Osteocyte (in vitro differentiated cells): Measurements from ENCODE around the gene OPN4. TPM values are rescaled to one million over a fixed set of nuclear protein-coding genes. Genes with fewer than 3 reads are reported as not detected.

Experiments
- DNase-seq: peaks from one replicate; pipeline ENCODE4 v3.0.0; 2021; ENCODE audit warnings: mixed read lengths; ENCODE audit not compliant: unreplicated experiment; ENCODE audit errors: extremely low spot score
- H3K27ac Mint-ChIP-seq: one replicate; pipeline ENCODE4 v1.8.0; 2021; ENCODE audit warnings: mild to moderate bottlenecking, mixed read lengths; ENCODE audit not compliant: unreplicated experiment
- H3K27me3 Mint-ChIP-seq: one replicate; pipeline ENCODE4 v1.8.0; 2021; ENCODE audit warnings: mixed read lengths; ENCODE audit not compliant: unreplicated experiment
- H3K36me3 Mint-ChIP-seq: one replicate; pipeline ENCODE4 v1.8.0; 2021; ENCODE audit warnings: mixed read lengths; ENCODE audit not compliant: unreplicated experiment
- H3K4me1 Mint-ChIP-seq: one replicate; pipeline ENCODE4 v1.8.0; 2021; ENCODE audit warnings: mixed read lengths; ENCODE audit not compliant: unreplicated experiment
- H3K4me3 Mint-ChIP-seq: one replicate; pipeline ENCODE4 v1.8.0; 2021; ENCODE audit warnings: mild to moderate bottlenecking, moderate library complexity, mixed read lengths; ENCODE audit not compliant: unreplicated experiment
- H3K9me3 Mint-ChIP-seq: one replicate; pipeline ENCODE4 v1.8.0; 2021; ENCODE audit warnings: mixed read lengths; ENCODE audit not compliant: unreplicated experiment
- total RNA-seq: library from RNA; stranded (reverse); gene quantifications from 2 replicates; pipeline ENCODE4 v1.2.1, GENCODE V29; 2021
- TF ChIP-seq, protein P1 (sequence below): fragments of 200-600 bp; sonication (generic); IDR thresholded peaks from 2 replicates; pipeline ENCODE4 v1.5.0; 2021; ENCODE audit warnings: antibody characterized with exemption, mild to moderate bottlenecking, moderate library complexity

Gene OPN4
- total RNA-seq, 1 donor from 2014 or later = not detected

DNA sequence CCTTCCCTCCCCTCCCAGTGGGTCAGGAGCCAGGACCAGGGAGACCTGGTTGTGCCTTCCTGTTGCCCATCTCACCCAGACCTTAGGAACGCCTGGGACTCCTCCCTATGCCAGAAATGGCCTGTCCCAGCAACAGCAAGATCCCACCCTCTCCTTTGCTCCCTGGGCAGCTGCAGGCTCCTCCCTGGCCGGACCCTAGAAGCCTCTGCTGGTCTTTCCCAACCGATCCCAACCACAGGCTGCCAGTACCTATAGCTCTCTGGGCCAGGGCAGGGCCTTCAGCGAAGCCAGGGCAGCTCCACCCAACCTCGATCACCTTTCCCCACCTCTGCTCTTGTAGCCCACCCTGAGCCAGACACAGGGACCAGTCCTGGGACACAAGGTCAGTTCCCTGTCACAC is 35.9 kb downstream of the OPN4 start:
- Mint-ChIP-seq H3K9me3 (no peaks in the 10 kb centered on the region), H3K4me3 (no peak overlapping the region), H3K36me3 (no peaks in the 10 kb centered on the region), H3K27me3 (no peaks in the 10 kb centered on the region), H3K4me1 (peaks cover 63% of the 10 kb centered on the region), H3K27ac (no peak overlapping the region)
- TF ChIP-seq, protein P1, sequence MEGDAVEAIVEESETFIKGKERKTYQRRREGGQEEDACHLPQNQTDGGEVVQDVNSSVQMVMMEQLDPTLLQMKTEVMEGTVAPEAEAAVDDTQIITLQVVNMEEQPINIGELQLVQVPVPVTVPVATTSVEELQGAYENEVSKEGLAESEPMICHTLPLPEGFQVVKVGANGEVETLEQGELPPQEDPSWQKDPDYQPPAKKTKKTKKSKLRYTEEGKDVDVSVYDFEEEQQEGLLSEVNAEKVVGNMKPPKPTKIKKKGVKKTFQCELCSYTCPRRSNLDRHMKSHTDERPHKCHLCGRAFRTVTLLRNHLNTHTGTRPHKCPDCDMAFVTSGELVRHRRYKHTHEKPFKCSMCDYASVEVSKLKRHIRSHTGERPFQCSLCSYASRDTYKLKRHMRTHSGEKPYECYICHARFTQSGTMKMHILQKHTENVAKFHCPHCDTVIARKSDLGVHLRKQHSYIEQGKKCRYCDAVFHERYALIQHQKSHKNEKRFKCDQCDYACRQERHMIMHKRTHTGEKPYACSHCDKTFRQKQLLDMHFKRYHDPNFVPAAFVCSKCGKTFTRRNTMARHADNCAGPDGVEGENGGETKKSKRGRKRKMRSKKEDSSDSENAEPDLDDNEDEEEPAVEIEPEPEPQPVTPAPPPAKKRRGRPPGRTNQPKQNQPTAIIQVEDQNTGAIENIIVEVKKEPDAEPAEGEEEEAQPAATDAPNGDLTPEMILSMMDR = no peak
- DNase-seq = no peak

DNA sequence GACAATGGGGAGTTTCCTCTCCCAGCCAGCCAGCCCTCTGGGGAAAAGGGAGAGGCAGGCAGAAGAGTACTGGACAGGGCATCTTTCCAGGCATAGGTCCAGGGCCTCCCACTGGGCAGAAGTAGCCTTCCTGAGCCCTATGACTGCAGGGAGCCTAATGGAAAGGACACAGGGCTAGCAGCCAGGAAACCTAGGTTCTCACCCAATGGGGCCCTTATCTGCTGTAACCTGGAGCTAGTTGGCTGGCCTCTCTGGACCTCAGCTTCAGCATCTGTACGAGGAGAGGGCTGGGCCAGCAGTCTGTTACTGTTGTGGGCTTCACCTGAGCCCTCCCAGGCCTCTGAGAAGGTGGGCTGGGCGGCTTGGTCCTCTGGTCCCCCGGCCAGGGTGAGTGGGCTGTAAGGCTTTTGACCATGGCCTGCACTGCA is 36.3 kb downstream of the OPN4 start:
- H3K36me3 Mint-ChIP-seq = no peaks in the 10 kb centered on the region
- no peaks in the 10 kb centered on the region for H3K27me3 Mint-ChIP-seq
- peaks cover 60% of the 10 kb centered on the region for H3K4me1 Mint-ChIP-seq
- TF ChIP-seq, protein P1 = no peak
- no peaks in the 10 kb centered on the region for H3K9me3 Mint-ChIP-seq
- H3K4me3 Mint-ChIP-seq = no peak overlapping the region
- no peak for DNase-seq
- H3K27ac Mint-ChIP-seq = no peak overlapping the region

DNA sequence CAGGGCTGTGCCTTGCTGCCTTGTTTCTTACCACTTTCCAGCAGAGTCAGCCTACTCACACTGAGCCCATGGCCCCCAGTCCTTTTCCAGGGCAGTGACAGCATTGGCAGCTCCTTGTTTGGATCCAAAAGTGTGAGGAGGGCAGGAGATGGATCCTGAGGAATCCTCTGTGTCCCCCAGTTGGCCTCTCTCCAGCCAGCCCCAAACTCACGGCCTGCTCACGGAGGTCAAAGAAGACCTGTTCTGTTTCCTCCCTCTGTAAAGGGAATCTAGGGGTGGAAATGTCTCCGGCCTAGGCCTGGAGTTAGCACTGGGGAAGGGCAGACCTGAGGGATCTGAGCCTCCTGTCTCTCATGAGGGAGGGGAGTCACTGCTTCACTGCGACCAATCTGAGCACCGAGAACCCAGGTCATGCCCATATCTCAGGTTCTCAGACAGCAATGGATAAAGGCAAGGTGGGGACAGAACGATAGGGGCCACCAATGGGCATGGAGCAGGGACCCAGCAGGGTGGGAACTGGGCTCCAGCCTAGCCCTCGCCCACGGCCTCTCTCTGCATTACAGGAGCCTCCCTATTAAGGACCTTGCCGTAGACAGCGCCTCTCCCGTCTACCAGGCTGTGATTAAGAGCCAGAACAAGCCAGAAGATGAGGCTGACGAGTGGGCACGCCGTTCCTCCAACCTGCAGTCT is 37.1 kb downstream of the OPN4 start:
- no peaks in the 10 kb centered on the region for H3K36me3 Mint-ChIP-seq
- H3K27ac Mint-ChIP-seq = no peak overlapping the region
- H3K27me3 Mint-ChIP-seq = peaks cover 2% of the 10 kb centered on the region
- TF ChIP-seq, protein P1 = no peak
- H3K9me3 Mint-ChIP-seq = no peaks in the 10 kb centered on the region
- no peak for DNase-seq
- H3K4me1 Mint-ChIP-seq = peaks cover 60% of the 10 kb centered on the region
- H3K4me3 Mint-ChIP-seq = no peak overlapping the region

DNA sequence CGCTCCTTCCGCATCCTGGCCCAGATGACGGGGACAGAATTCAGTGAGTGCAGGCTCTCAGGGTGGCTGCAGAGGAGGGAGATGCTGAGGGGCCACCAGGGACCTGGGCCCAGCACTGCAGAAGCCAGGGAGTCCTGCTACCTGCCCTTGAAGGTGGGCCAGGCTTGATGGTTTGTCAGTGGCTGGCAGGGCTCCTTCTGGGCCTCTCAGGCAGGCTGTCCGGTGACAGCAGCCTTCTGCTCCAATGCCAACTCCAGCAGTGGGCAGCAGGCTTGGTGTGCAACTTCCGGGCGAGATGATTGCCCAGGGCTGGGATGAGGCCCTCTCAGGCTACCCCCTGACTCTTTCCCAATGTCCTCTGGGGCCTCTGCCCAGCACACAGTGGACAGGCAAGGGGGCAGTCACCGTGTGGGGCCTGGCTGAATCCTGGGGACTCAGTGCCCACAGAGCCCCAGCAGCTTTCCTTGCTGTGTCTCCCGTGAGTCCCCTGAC is 37.7 kb downstream of the OPN4 start:
- Mint-ChIP-seq H3K9me3 (no peaks in the 10 kb centered on the region), H3K4me1 (peaks cover 57% of the 10 kb centered on the region), H3K36me3 (no peaks in the 10 kb centered on the region), H3K4me3 (no peak overlapping the region), H3K27me3 (peaks cover 4% of the 10 kb centered on the region), H3K27ac (no peak overlapping the region)
- TF ChIP-seq, protein P1 = no peak
- no peak for DNase-seq

DNA sequence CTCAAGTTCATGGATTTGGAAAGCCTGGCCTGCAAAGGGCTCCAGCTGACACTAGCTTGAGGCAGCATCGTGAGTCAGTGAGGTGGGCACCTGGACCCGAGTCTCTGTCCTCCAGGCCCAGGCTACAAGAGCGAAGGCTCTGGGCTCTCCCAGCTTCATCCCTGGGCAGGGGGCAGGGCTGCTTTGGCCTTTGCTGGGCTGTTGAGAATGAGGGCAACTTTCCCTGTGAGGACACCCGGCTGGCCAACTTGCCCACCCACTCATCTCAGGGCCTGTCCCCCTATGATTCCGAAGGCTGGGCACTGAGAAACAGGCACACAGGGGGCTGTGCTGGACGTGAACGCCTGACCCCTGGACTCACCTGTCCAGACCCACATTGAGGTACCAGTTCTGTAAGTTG is 38.3 kb downstream of the OPN4 start:
- no peak for DNase-seq
- H3K4me3 Mint-ChIP-seq = no peak overlapping the region

More for the DNA sequence above, 38.3 kb downstream of the OPN4 start:
- H3K27me3 Mint-ChIP-seq = peaks cover 4% of the 10 kb centered on the region
- TF ChIP-seq, protein P1 = no peak
- H3K36me3 Mint-ChIP-seq = no peaks in the 10 kb centered on the region
- H3K27ac Mint-ChIP-seq = no peak overlapping the region
- peaks cover 51% of the 10 kb centered on the region for H3K4me1 Mint-ChIP-seq
- H3K9me3 Mint-ChIP-seq = no peaks in the 10 kb centered on the region
